HCT116 (cell line): ENCODE results near the gene ECE2. TPM values are rescaled to one million over a fixed set of nuclear protein-coding genes. Genes with fewer than 3 reads are reported as not detected.

Experiments
- ATAC-seq: fragments of 200-7000 bp; cut with Tn5 transposase; 2 replicates; pipeline ENCODE4 v1.9.1; 2020; ENCODE audit warnings: mild to moderate bottlenecking, moderate library complexity
- BruUV-seq: library from RNA; stranded (reverse); fragments of 400-500 nt; replicated peaks from 2 replicates; lab custom pipeline; 2021; lab: Mats Ljungman, UMichigan
- CTCF ChIA-PET: fragments of 300-600 bp; sonication (Branson Sonifier 250); formaldehyde crosslinking; loops from one replicate; lab custom pipeline; 2021; ENCODE audit warnings: antibody characterized with exemption; lab: Charles Lee
- POLR2A ChIA-PET: fragments of 300-600, 350-600 bp; sonication (Branson Sonifier 250); formaldehyde crosslinking; loops from one replicate; lab custom pipeline; 2021; ENCODE audit warnings: antibody characterized with exemption; lab: Charles Lee
- RAD21 ChIA-PET, 2 experiments: fragments of 300-600 bp; sonication (Branson Sonifier 250); formaldehyde crosslinking; loops; one replicate each; lab custom pipeline; 2023; ENCODE audit warnings: low total read pairs in 2 of 2; ENCODE audit not compliant: uncharacterized antibody in 2 of 2, unreplicated experiment in 2 of 2, low non-redundant PET in 1 of 2; lab: Charles Lee
- DNase-seq: peaks from one replicate; pipeline ENCODE4 v3.0.0-alpha.2; 2010; ENCODE audit warnings: low read depth, low spot score
- H2AFZ ChIP-seq: fragments of 200-600 bp; shearing (Covaris generic), sonication (generic); 2 replicates; pipeline ENCODE4 v1.6.1; 2017; ENCODE audit warnings: low read depth, mixed run types, mixed read lengths, antibody characterized with exemption, low read length; ENCODE audit not compliant: poor library complexity, severe bottlenecking
- H3K27ac ChIP-seq: 2 replicates; pipeline ENCODE4 v1.5.1; 2012; ENCODE audit warnings: low read depth, low read length
- H3K27me3 ChIP-seq: fragments of 200-600 bp; sonication (generic); 2 replicates; pipeline ENCODE4 v1.6.1; 2016; ENCODE audit warnings: mixed run types, low read length, mixed read lengths; ENCODE audit not compliant: insufficient read depth
- H3K36me3 ChIP-seq, 2 experiments: fragments of 200-500 bp in 1 of 2; fragments of 200-600 bp in 1 of 2; sonication (Bioruptor generic) in 1 of 2; sonication (generic) in 1 of 2; 2 replicates each; pipeline versions ENCODE4 v1.5.1 to v1.6.1; 2014 to 2016; ENCODE audit warnings: low read length in 2 of 2, inconsistent platforms in 1 of 2, mixed read lengths in 1 of 2, mixed run types in 1 of 2; ENCODE audit not compliant: insufficient read depth in 2 of 2, control insufficient read depth in 1 of 2
- H3K4me1 ChIP-seq, 2 experiments: fragments of 200-600 bp in 1 of 2; sonication (generic) in 1 of 2; 2 replicates each; pipeline versions ENCODE4 v1.5.1 to v1.6.1; 2012 to 2017; ENCODE audit warnings: low read length in 2 of 2, inconsistent platforms in 1 of 2, mild to moderate bottlenecking in 1 of 2, mixed read lengths in 1 of 2, mixed run types in 1 of 2, moderate library complexity in 1 of 2; ENCODE audit not compliant: insufficient read depth in 2 of 2, control insufficient read depth in 1 of 2
- H3K4me2 ChIP-seq: fragments of 200-600 bp; sonication (generic); 2 replicates; pipeline ENCODE4 v1.6.1; 2017; ENCODE audit warnings: mixed run types, low read length, mixed read lengths
- H3K4me3 ChIP-seq, 2 experiments: fragments of 200-600 bp in 1 of 2; sonication (generic) in 1 of 2; replicated peaks in 1 of 2; 2 replicates each; pipeline ENCODE4 v1.5.1; 2011 to 2016; ENCODE audit warnings: low read length in 2 of 2, control low read depth in 1 of 2, low read depth in 1 of 2, mild to moderate bottlenecking in 1 of 2, mixed read lengths in 1 of 2, mixed run types in 1 of 2
- H3K79me2 ChIP-seq: fragments of 200-600 bp; sonication (generic); 2 replicates; pipeline ENCODE4 v1.6.1; 2017; ENCODE audit warnings: mild to moderate bottlenecking, mixed run types, low read length, moderate library complexity, mixed read lengths; ENCODE audit not compliant: insufficient read depth
- H3K9ac ChIP-seq: fragments of 200-600 bp; sonication (generic); 2 replicates; pipeline ENCODE4 v1.6.1; 2016; ENCODE audit warnings: low read length, mixed read lengths
- H3K9me2 ChIP-seq: fragments of 200-600 bp; sonication (generic), shearing (Covaris generic); 2 replicates; pipeline ENCODE4 v1.6.1; 2017; ENCODE audit warnings: mixed run types, mild to moderate bottlenecking, moderate library complexity; ENCODE audit not compliant: insufficient read depth
- H3K9me3 ChIP-seq, 2 experiments: fragments of 200-500 bp in 1 of 2; fragments of 200-600 bp in 1 of 2; sonication (Bioruptor generic) in 1 of 2; sonication (generic) in 1 of 2; 2 replicates each; pipeline ENCODE4 v1.6.1; 2014 to 2017; ENCODE audit warnings: low read length in 2 of 2, mixed read lengths in 2 of 2, inconsistent platforms in 1 of 2, low read depth in 1 of 2, mild to moderate bottlenecking in 1 of 2, mixed run types in 1 of 2, moderate library complexity in 1 of 2; ENCODE audit not compliant: control insufficient read depth in 1 of 2, insufficient read depth in 1 of 2
- H4K20me1 ChIP-seq: fragments of 200-600 bp; sonication (generic), shearing (Covaris generic); 2 replicates; pipeline ENCODE4 v1.6.1; 2017; ENCODE audit warnings: mixed run types, mild to moderate bottlenecking, moderate library complexity; ENCODE audit not compliant: insufficient read depth
- CBX3 ChIP-seq: IDR thresholded peaks from 2 replicates; pipeline ENCODE4 v1.6.1; 2012; ENCODE audit warnings: low read depth
- CEBPB ChIP-seq: IDR thresholded peaks from 2 replicates; pipeline ENCODE4 v1.6.1; 2012; ENCODE audit warnings: low read depth
- EGR1 ChIP-seq: IDR thresholded peaks from 2 replicates; pipeline ENCODE4 v1.6.1; 2012; ENCODE audit warnings: low read depth
- EZH2 ChIP-seq: fragments of 200-600 bp; sonication (generic); IDR thresholded peaks from 2 replicates; pipeline ENCODE4 v1.6.1; 2017; ENCODE audit warnings: antibody characterized with exemption, mixed run types
- EZH2phosphoT487 ChIP-seq: fragments of 200-600 bp; IDR thresholded peaks from 2 replicates; pipeline ENCODE4 v1.6.1; 2018; ENCODE audit warnings: antibody characterized with exemption, borderline replicate concordance
- JUND ChIP-seq: IDR thresholded peaks from 2 replicates; pipeline ENCODE4 v1.6.1; 2012
- POLR2A ChIP-seq: IDR thresholded peaks from 2 replicates; pipeline ENCODE4 v1.7.0; 2011; ENCODE audit warnings: borderline replicate concordance; ENCODE audit not compliant: insufficient read depth, insufficient read length; ENCODE audit errors: extremely low read depth
- RAD21 ChIP-seq: IDR thresholded peaks from 2 replicates; pipeline ENCODE4 v1.6.1; 2012; ENCODE audit warnings: low read depth, mild to moderate bottlenecking
- SIN3A ChIP-seq: IDR thresholded peaks from 2 replicates; pipeline ENCODE4 v1.6.1; 2012; ENCODE audit warnings: low read depth
- SP1 ChIP-seq: IDR thresholded peaks from 2 replicates; pipeline ENCODE4 v1.6.1; 2012; ENCODE audit warnings: low read depth
- TCF7L2 ChIP-seq: IDR thresholded peaks from 2 replicates; pipeline ENCODE4 v1.7.0; 2011; ENCODE audit warnings: borderline replicate concordance, inconsistent platforms; ENCODE audit not compliant: insufficient read depth, insufficient read length; ENCODE audit errors: extremely low read depth
- YY1 ChIP-seq: IDR thresholded peaks from 2 replicates; pipeline ENCODE4 v1.6.1; 2011; ENCODE audit warnings: low read length, low read depth, moderate library complexity, mild to moderate bottlenecking; ENCODE audit not compliant: insufficient replicate concordance; ENCODE audit errors: extremely low read depth
- ZFX ChIP-seq: fragments of 450-650 bp; IDR thresholded peaks from 2 replicates; pipeline ENCODE4 v1.6.1; 2017
- intact Hi-C: fragments of 100-400 bp; cut with micrococcal nuclease; formaldehyde crosslinking; loops from 2 replicates; pipeline ENCODE4 v1.10.0; 2022
- total RNA-seq: library from RNA; stranded (reverse); gene quantifications from one replicate; pipeline ENCODE4 v1.2.1, GENCODE V29; 2021; ENCODE audit not compliant: unreplicated experiment
- TF ChIP-seq, protein P1 (sequence below): IDR thresholded peaks from 2 replicates; pipeline ENCODE4 v1.6.1; 2012; ENCODE audit warnings: low read depth
- TF ChIP-seq, protein P2 (sequence below): IDR thresholded peaks from 2 replicates; pipeline ENCODE4 v1.6.1; 2011; ENCODE audit warnings: mild to moderate bottlenecking, low read length, moderate library complexity; ENCODE audit not compliant: insufficient replicate concordance; ENCODE audit errors: extremely low read depth
- TF ChIP-seq, protein P3 (sequence below): IDR thresholded peaks from 2 replicates; pipeline ENCODE4 v1.6.1; 2012
- TF ChIP-seq, protein P4 (sequence below): IDR thresholded peaks from 2 replicates; pipeline ENCODE4 v1.6.1; 2012
- TF ChIP-seq, protein P5 (sequence below), 3 experiments: fragments of 200-600 bp in 1 of 3; sonication (generic) in 1 of 3; IDR thresholded peaks in 2 of 3; conservative IDR thresholded peaks in 1 of 3; 2 replicates each; pipeline ENCODE4 v1.5.1; 2012 to 2017; ENCODE audit warnings: low read depth in 2 of 3, low read length in 2 of 3, antibody characterized with exemption in 1 of 3, borderline replicate concordance in 1 of 3, control low read depth in 1 of 3, mild to moderate bottlenecking in 1 of 3, mixed read lengths in 1 of 3, mixed run types in 1 of 3, moderate library complexity in 1 of 3; ENCODE audit not compliant: insufficient read depth in 1 of 3

Gene ECE2
- total RNA-seq, 1 experiment from 2014 or later, result not detected

DNA sequence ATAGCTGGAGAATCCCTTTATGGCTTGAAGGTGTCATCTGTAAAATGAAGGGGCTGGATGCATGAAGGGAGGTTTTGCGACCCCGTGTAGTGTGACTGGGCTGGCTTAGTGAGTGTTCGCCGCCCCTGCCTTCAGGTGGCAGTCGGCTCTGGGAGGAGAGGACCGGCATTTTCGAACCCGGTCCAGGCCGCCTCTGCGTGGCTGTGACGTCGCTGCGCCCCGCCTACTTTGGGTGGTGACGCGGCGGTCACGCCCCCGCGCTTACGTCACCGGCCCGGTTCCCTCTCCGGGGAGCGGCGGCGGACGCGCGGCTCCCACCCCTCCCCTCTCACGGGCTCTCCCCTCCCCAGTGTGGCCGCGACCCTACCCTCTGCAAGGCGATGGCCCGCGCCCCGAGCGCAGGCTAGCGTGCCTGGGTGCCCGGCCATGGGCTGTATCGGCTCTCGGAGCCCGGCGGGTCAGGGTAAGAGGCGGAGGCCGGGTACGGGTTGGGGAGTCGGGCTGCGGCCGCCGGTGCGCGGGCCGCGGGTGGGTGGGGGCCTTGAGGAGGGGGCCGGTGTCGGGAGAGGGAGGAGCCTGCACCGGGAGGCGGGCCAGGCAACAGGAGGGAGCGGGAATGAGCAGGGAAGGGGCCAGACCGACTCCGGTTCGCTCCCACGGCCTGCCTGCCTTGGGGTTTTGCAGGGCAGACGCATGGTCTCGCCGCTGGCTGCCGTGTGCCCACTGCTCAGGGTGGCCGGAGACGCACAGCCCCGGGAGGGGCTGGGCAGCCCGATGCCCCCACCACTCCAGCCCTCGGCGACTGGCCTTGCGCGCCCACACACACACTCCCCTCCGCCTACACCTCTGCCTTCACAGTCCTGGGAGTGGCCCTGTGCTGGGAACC, 60.1 kb downstream of the ECE2 start:
- RAD21 ChIA-PET, result no interaction called here
- H3K36me3 ChIP-seq, result peaks cover 30 to 41% of the 10 kb centered on the region in 2 experiments
- no peak for TF ChIP-seq EZH2
- TF ChIP-seq, protein P1, sequence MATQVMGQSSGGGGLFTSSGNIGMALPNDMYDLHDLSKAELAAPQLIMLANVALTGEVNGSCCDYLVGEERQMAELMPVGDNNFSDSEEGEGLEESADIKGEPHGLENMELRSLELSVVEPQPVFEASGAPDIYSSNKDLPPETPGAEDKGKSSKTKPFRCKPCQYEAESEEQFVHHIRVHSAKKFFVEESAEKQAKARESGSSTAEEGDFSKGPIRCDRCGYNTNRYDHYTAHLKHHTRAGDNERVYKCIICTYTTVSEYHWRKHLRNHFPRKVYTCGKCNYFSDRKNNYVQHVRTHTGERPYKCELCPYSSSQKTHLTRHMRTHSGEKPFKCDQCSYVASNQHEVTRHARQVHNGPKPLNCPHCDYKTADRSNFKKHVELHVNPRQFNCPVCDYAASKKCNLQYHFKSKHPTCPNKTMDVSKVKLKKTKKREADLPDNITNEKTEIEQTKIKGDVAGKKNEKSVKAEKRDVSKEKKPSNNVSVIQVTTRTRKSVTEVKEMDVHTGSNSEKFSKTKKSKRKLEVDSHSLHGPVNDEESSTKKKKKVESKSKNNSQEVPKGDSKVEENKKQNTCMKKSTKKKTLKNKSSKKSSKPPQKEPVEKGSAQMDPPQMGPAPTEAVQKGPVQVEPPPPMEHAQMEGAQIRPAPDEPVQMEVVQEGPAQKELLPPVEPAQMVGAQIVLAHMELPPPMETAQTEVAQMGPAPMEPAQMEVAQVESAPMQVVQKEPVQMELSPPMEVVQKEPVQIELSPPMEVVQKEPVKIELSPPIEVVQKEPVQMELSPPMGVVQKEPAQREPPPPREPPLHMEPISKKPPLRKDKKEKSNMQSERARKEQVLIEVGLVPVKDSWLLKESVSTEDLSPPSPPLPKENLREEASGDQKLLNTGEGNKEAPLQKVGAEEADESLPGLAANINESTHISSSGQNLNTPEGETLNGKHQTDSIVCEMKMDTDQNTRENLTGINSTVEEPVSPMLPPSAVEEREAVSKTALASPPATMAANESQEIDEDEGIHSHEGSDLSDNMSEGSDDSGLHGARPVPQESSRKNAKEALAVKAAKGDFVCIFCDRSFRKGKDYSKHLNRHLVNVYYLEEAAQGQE, result no peak
- TF ChIP-seq SP1, result peak; percentile 81
- TF ChIP-seq, protein P2, sequence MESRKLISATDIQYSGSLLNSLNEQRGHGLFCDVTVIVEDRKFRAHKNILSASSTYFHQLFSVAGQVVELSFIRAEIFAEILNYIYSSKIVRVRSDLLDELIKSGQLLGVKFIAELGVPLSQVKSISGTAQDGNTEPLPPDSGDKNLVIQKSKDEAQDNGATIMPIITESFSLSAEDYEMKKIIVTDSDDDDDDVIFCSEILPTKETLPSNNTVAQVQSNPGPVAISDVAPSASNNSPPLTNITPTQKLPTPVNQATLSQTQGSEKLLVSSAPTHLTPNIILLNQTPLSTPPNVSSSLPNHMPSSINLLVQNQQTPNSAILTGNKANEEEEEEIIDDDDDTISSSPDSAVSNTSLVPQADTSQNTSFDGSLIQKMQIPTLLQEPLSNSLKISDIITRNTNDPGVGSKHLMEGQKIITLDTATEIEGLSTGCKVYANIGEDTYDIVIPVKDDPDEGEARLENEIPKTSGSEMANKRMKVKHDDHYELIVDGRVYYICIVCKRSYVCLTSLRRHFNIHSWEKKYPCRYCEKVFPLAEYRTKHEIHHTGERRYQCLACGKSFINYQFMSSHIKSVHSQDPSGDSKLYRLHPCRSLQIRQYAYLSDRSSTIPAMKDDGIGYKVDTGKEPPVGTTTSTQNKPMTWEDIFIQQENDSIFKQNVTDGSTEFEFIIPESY, result no peak
- TF ChIP-seq, protein P3, sequence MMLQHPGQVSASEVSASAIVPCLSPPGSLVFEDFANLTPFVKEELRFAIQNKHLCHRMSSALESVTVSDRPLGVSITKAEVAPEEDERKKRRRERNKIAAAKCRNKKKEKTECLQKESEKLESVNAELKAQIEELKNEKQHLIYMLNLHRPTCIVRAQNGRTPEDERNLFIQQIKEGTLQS, result no peak
- peak; percentile 44; the same call in 1 of the 2 replicates for TF ChIP-seq ZFX
- TF ChIP-seq, protein P4, sequence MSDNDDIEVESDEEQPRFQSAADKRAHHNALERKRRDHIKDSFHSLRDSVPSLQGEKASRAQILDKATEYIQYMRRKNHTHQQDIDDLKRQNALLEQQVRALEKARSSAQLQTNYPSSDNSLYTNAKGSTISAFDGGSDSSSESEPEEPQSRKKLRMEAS, result 0 out of 2 replicates have a peak, but pooled peaks have one; percentile 41
- peak; percentile 71; the same call in 1 of the 2 replicates for TF ChIP-seq SIN3A
- no peak for TF ChIP-seq CEBPB
- no peak for TF ChIP-seq TCF7L2
- TF ChIP-seq, protein P5, sequence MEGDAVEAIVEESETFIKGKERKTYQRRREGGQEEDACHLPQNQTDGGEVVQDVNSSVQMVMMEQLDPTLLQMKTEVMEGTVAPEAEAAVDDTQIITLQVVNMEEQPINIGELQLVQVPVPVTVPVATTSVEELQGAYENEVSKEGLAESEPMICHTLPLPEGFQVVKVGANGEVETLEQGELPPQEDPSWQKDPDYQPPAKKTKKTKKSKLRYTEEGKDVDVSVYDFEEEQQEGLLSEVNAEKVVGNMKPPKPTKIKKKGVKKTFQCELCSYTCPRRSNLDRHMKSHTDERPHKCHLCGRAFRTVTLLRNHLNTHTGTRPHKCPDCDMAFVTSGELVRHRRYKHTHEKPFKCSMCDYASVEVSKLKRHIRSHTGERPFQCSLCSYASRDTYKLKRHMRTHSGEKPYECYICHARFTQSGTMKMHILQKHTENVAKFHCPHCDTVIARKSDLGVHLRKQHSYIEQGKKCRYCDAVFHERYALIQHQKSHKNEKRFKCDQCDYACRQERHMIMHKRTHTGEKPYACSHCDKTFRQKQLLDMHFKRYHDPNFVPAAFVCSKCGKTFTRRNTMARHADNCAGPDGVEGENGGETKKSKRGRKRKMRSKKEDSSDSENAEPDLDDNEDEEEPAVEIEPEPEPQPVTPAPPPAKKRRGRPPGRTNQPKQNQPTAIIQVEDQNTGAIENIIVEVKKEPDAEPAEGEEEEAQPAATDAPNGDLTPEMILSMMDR (IDR thresholded peaks at IDR 0.05 in 2 of 3, conservative IDR thresholded peaks at IDR 0.05 in 1 of 3; ENCODE audit: borderline replicate concordance in 1 of 3, insufficient read depth in 1 of 3, low read depth in 2 of 3, low read length in 2 of 3), result no peak
- no peak for TF ChIP-seq YY1
- peak; percentile 84 for TF ChIP-seq EGR1
- TF ChIP-seq RAD21, result no peak
- TF ChIP-seq JUND, result peak; percentile 52
- TF ChIP-seq CBX3, result no peak
- TF ChIP-seq POLR2A, result no peak
- TF ChIP-seq EZH2phosphoT487, result no peak

More for the DNA sequence above, 60.1 kb downstream of the ECE2 start:
- Histone ChIP-seq H3K9me3 (no peaks in the 10 kb centered on the region), H3K79me2 (peaks cover 49% of the 10 kb centered on the region), H3K4me3 (peak overlapping the region; percentile 73), H3K27me3 (no peaks in the 10 kb centered on the region), H4K20me1 (peaks cover 27% of the 10 kb centered on the region; the same call in 1 of the 2 replicates), H3K27ac (peak overlapping the region; percentile 85), H3K4me1 (peaks cover 2 to 66% of the 10 kb centered on the region in 2 experiments; a peak in 3 of 4 replicates), H3K9ac (peak overlapping the region; percentile 83), H3K9me2 (no peaks in the 10 kb centered on the region), H3K4me2 (peak overlapping the region; percentile 90), H2AFZ (no peak overlapping the region)
- peak; percentile 72 for ATAC-seq
- BruUV-seq, result no TSS peak
- intact Hi-C loops, result no loop called here
- CTCF ChIA-PET, result interaction anchor here (0.9 to 1.5 kb wide), 3 partner anchors 10 to 47 kb away, joined by 3 to 7 read pairs (median 3); no protein-coding TSS in a partner anchor
- DNase-seq, result peak; percentile 61
- POLR2A ChIA-PET, result interaction anchor here (1.7 kb wide), 1 partner anchor 10 kb away, joined by 5 read pairs; no protein-coding TSS in a partner anchor
